Measurements from ENCODE around the gene FAM120B.

The FAM120B gene

DNA sequence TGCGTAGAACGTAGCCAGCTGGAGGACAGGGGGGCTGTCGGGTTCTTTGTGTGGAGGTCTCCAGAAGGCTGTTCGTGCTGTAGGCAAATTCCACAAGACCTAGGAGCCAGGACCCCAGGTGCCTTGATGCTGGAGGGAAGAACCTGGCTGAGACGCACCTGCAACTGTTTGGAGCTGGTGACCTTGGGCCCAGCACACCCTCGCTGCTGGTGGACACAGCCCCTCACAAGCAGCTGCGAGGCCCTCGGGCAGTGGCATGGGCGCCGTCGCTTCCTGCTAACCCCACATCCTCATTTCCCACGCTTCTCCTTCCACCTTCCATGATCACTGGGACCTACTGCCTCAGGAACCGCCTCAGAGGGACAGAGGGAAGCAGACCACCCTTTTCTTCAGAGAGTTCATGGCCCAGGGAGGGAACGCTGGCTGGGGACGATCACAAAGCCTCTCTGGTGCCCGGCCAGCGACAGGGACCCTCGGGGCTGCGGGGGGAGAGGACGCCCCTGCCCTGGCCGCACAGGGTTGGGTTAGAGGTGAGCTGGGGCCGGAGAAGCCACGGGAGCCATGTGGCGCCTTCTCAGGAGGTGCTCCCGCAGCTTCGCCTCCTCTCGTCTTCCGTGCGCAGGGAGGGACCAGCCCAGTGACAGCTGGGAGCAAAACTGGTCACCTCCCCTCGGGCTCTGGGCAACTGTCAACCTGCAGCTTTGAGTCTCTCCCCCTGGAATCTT, 34.1 kb upstream of the FAM120B start:
- H3K27me3 ChIP-seq (ENCODE audit: control insufficient read depth in 5 of 5, insufficient read depth in 4 of 5, low read length in 5 of 5), result peaks cover 0 to 4% (median 0%) of the 10 kb centered on the region in 5 donors
- peak overlapping the region in 3 of 5 donors; percentile 38 to 63 (median 58) for H3K4me3 ChIP-seq (ENCODE audit: low read depth in 1 of 5, low read length in 5 of 5)
- no peak overlapping the region for H3K9ac ChIP-seq (ENCODE audit: low read length in 5 of 5)
- H3K27ac ChIP-seq (ENCODE audit: low read depth, low read length), result no peak overlapping the region
- peaks cover 7 to 49% (median 24%) of the 10 kb centered on the region in 5 donors for H3K4me1 ChIP-seq (ENCODE audit: control insufficient read depth in 5 of 5, insufficient read depth in 5 of 5, low read length in 5 of 5)
- H3K36me3 ChIP-seq (ENCODE audit: control insufficient read depth in 5 of 5, insufficient read depth in 5 of 5, low read length in 5 of 5), result no peaks in the 10 kb centered on the region
- H3K9me3 ChIP-seq (ENCODE audit: control insufficient read depth in 5 of 5, low read length in 5 of 5), result no peaks in the 10 kb centered on the region

- Histone ChIP-seq H3K36me3 (ENCODE audit: control insufficient read depth in 5 of 5, insufficient read depth in 5 of 5, low read length in 5 of 5) (no peaks in the 10 kb centered on the region), H3K27me3 (ENCODE audit: control insufficient read depth in 5 of 5, insufficient read depth in 4 of 5, low read length in 5 of 5) (peaks cover 0 to 4% (median 0%) of the 10 kb centered on the region in 5 donors), H3K4me3 (ENCODE audit: low read depth in 1 of 5, low read length in 5 of 5) (no peak overlapping the region), H3K9me3 (ENCODE audit: control insufficient read depth in 5 of 5, low read length in 5 of 5) (no peaks in the 10 kb centered on the region), H3K27ac (ENCODE audit: low read depth, low read length) (no peak overlapping the region), H3K4me1 (ENCODE audit: control insufficient read depth in 5 of 5, insufficient read depth in 5 of 5, low read length in 5 of 5) (peaks cover 7 to 56% (median 24%) of the 10 kb centered on the region in 5 donors), H3K9ac (ENCODE audit: low read length in 5 of 5) (no peak overlapping the region)
Observed at GRCh38 chr6:170273191-170273590, 33.4 kb upstream of the FAM120B start.

DNA sequence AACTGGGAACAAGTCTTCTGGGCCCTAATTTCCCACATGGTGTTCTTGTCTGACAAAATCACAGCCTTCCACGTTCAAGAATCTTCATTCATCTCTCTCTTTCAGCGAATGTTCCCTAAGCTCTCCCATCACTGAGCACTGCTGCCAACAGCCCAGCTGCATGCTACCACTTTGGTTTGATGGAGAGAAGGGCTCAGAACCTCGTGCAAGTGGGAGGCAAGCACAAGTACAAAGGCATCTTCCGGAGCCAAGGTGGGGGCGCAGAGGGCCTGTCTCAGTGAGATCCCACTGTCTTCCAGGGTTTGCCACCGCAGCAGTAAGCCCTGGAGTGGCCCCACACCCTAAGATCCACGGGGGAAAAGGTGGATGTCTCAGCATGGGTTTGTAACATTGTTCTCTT, 32.9 kb upstream of the FAM120B start:
- no peak overlapping the region for H3K4me3 ChIP-seq (ENCODE audit: low read depth in 1 of 5, low read length in 5 of 5)
- no peak overlapping the region for H3K9ac ChIP-seq (ENCODE audit: low read length in 5 of 5)
- H3K4me1 ChIP-seq (ENCODE audit: control insufficient read depth in 5 of 5, insufficient read depth in 5 of 5, low read length in 5 of 5), result peaks cover 7 to 61% (median 24%) of the 10 kb centered on the region in 5 donors
- H3K27ac ChIP-seq (ENCODE audit: low read depth, low read length), result no peak overlapping the region
- no peaks in the 10 kb centered on the region for H3K36me3 ChIP-seq (ENCODE audit: control insufficient read depth in 5 of 5, insufficient read depth in 5 of 5, low read length in 5 of 5)
- H3K9me3 ChIP-seq (ENCODE audit: control insufficient read depth in 5 of 5, low read length in 5 of 5), result no peaks in the 10 kb centered on the region
- H3K27me3 ChIP-seq (ENCODE audit: control insufficient read depth in 5 of 5, insufficient read depth in 4 of 5, low read length in 5 of 5), result peaks cover 0 to 4% (median 0%) of the 10 kb centered on the region in 5 donors

DNA sequence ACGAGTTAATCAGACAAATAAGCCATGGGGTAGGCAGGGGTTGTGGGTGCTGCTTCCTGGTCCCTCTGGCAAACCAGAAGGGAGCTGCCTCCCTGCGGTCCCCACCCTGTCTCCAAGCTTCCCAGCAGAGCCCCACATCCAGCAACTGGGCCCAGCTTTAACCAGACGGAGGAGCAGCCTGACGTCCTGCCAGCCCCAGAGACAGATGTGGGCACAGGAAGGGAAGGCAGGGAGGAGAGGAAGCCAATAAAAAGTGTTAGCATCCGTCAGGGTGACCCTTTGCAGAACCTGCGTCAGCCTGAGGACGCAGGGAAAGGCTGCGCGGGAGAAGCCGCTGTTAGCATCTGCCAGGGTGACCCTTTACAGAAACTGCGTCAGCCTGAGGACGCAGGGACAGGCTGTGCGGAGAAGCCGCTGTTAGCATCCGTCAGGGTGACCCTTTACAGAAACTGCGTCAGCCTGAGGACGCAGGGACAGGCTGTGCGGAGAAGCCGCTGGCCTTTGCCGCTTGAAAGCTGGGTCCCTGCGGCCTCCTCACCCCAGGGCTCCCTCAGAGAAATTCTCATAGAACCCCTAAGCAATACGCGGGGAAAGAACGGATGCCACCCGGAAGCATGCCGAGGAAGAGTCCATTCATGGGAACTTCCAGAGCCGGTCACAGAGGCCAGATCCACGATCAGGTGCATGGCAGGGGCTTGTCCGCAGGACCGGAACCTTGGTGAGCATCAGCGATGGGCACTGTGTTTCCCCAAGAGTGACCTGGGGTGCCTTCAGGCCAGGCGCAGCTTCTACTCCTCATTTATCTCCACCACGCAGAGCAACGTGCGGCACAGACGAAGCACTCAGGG, 31.6 kb upstream of the FAM120B start:
- Histone ChIP-seq H3K9ac (ENCODE audit: low read length in 5 of 5) (no peak overlapping the region), H3K27me3 (ENCODE audit: control insufficient read depth in 5 of 5, insufficient read depth in 4 of 5, low read length in 5 of 5) (peaks cover 0 to 4% (median 0%) of the 10 kb centered on the region in 5 donors), H3K9me3 (ENCODE audit: control insufficient read depth in 5 of 5, low read length in 5 of 5) (no peaks in the 10 kb centered on the region), H3K4me3 (ENCODE audit: low read depth in 1 of 5, low read length in 5 of 5) (no peak overlapping the region), H3K4me1 (ENCODE audit: control insufficient read depth in 5 of 5, insufficient read depth in 5 of 5, low read length in 5 of 5) (peaks cover 7 to 70% (median 29%) of the 10 kb centered on the region in 5 donors), H3K36me3 (ENCODE audit: control insufficient read depth in 5 of 5, insufficient read depth in 5 of 5, low read length in 5 of 5) (no peaks in the 10 kb centered on the region), H3K27ac (ENCODE audit: low read depth, low read length) (no peak overlapping the region)

DNA sequence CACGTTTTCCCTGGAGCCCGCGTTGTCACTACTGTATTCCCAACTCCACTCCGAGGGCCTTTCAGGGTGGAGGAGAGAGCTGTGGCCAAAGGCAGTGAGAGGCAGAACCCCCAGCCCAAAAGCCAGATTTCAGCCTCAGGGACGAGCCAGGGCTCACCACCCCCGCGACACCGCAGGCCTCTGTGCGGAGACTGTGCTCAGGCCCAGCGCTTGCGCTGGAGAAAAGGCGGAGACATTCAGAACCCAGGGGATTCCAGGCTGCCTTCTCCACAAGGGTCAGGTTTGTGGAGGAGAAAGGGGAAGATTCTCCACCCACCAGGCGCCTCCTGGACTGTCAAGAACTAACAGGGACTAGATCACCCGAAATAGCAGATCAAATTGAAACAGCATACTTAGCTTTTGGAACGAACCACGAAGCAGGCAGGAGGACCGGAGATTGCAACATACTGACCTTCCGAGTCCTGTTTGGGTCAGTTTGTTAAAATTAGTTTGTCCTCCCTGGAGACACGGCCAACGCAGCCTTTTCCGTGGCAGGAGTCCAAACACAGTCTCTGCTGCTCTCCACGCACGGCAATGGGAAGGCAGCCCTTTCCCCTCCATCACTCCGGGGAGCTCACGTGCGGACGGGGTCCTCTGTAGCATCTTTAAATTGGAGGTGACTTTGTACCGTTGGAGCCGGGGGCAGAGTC, 30.0 kb upstream of the FAM120B start:
- H3K4me3 ChIP-seq (ENCODE audit: low read depth in 1 of 5, low read length in 5 of 5), result peak overlapping the region; percentile 26 to 51 (median 41)
- H3K9me3 ChIP-seq (ENCODE audit: control insufficient read depth in 5 of 5, low read length in 5 of 5), result no peaks in the 10 kb centered on the region
- peaks cover 0 to 2% (median 0%) of the 10 kb centered on the region in 5 donors for H3K36me3 ChIP-seq (ENCODE audit: control insufficient read depth in 5 of 5, insufficient read depth in 5 of 5, low read length in 5 of 5)
- peak overlapping the region; percentile 23 for H3K27ac ChIP-seq (ENCODE audit: low read depth, low read length)
- peak overlapping the region in 3 of 5 donors; percentile 21 to 55 (median 22) for H3K9ac ChIP-seq (ENCODE audit: low read length in 5 of 5)
- peaks cover 0 to 4% (median 0%) of the 10 kb centered on the region in 5 donors for H3K27me3 ChIP-seq (ENCODE audit: control insufficient read depth in 5 of 5, insufficient read depth in 4 of 5, low read length in 5 of 5)
- peaks cover 7 to 83% (median 40%) of the 10 kb centered on the region in 5 donors for H3K4me1 ChIP-seq (ENCODE audit: control insufficient read depth in 5 of 5, insufficient read depth in 5 of 5, low read length in 5 of 5)

DNA sequence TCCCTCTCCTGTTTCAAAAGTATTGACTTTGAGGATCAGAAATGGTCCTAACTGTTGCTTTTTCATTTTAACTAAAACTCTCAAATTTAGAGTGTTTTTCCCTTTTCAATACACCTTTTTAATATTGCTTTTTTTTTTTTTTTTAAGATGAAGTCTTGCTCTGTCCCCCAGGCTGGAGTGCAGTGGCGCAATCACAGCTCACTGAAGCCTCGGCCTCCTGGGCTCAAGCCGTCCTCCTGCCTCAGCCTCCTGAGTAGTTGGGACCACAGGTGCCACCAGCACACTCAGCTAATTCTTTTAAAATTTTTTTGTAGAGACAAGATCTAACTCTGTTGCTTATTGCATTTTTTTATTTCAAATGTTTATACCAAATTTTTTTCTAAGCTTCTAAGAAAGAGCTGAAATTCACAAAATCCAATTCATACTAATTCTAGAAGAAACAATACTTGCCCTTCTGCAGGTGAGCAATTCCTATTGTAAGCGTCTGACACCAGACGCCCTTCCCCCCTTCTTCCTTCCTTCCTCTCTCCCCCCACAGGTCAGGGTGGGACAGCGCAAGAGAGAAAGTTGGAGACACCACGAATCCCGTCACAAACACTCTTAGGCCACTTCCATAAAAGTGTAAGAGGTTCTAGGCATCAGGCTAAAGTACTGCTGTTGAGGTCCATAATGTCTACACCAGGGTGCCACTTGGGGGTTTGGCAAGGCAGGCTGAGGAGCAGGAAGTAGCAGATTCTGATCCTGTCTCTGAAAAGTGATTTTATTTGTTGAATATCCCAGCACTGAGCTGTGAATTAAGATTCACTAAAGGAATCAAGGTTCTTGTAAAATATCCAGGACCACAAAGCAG, 28.4 kb upstream of the FAM120B start:
- Histone ChIP-seq H3K27ac (ENCODE audit: low read depth, low read length) (no peak overlapping the region), H3K4me3 (ENCODE audit: low read depth in 1 of 5, low read length in 5 of 5) (no peak overlapping the region), H3K36me3 (ENCODE audit: control insufficient read depth in 5 of 5, insufficient read depth in 5 of 5, low read length in 5 of 5) (peaks cover 0 to 14% (median 7%) of the 10 kb centered on the region in 5 donors), H3K9ac (ENCODE audit: low read length in 5 of 5) (no peak overlapping the region), H3K9me3 (ENCODE audit: control insufficient read depth in 5 of 5, low read length in 5 of 5) (no peaks in the 10 kb centered on the region), H3K27me3 (ENCODE audit: control insufficient read depth in 5 of 5, insufficient read depth in 4 of 5, low read length in 5 of 5) (peaks cover 0 to 4% (median 0%) of the 10 kb centered on the region in 5 donors), H3K4me1 (ENCODE audit: control insufficient read depth in 5 of 5, insufficient read depth in 5 of 5, low read length in 5 of 5) (peaks cover 5 to 69% (median 40%) of the 10 kb centered on the region in 5 donors)

DNA sequence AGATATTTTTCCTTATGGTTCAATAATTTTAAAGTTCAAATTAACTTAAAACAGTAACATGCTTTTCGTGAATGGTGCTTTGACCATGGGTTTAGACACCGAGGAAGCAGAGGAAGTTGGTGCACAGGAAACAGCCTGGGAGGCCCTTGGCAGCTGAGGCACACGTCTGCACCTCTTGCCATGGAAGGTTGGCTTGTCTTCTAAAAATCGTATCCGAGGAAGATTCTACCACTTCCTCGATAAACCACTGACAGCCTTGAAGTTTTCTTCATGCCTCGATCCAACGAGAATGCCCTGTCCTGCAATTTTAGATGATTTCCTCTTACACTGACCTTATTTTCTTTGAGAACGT, 27.8 kb upstream of the FAM120B start:
- peaks cover 0 to 3% (median 0%) of the 10 kb centered on the region in 5 donors for H3K27me3 ChIP-seq (ENCODE audit: control insufficient read depth in 5 of 5, insufficient read depth in 4 of 5, low read length in 5 of 5)
- no peaks in the 10 kb centered on the region for H3K9me3 ChIP-seq (ENCODE audit: control insufficient read depth in 5 of 5, low read length in 5 of 5)
- no peak overlapping the region for H3K4me3 ChIP-seq (ENCODE audit: low read depth in 1 of 5, low read length in 5 of 5)
- H3K27ac ChIP-seq (ENCODE audit: low read depth, low read length), result no peak overlapping the region
- peaks cover 5 to 69% (median 40%) of the 10 kb centered on the region in 5 donors for H3K4me1 ChIP-seq (ENCODE audit: control insufficient read depth in 5 of 5, insufficient read depth in 5 of 5, low read length in 5 of 5)
- H3K9ac ChIP-seq (ENCODE audit: low read length in 5 of 5), result no peak overlapping the region
- peaks cover 0 to 20% (median 13%) of the 10 kb centered on the region in 5 donors for H3K36me3 ChIP-seq (ENCODE audit: control insufficient read depth in 5 of 5, insufficient read depth in 5 of 5, low read length in 5 of 5)

- Histone ChIP-seq H3K27me3 (ENCODE audit: control insufficient read depth in 5 of 5, insufficient read depth in 4 of 5, low read length in 5 of 5) (no peaks in the 10 kb centered on the region), H3K4me3 (ENCODE audit: low read depth in 1 of 5, low read length in 5 of 5) (no peak overlapping the region), H3K9me3 (ENCODE audit: control insufficient read depth in 5 of 5, low read length in 5 of 5) (no peaks in the 10 kb centered on the region), H3K9ac (ENCODE audit: low read length in 5 of 5) (no peak overlapping the region), H3K4me1 (ENCODE audit: control insufficient read depth in 5 of 5, insufficient read depth in 5 of 5, low read length in 5 of 5) (peaks cover 5 to 66% (median 40%) of the 10 kb centered on the region in 5 donors), H3K36me3 (ENCODE audit: control insufficient read depth in 5 of 5, insufficient read depth in 5 of 5, low read length in 5 of 5) (peaks cover 0 to 26% (median 20%) of the 10 kb centered on the region in 5 donors), H3K27ac (ENCODE audit: low read depth, low read length) (no peak overlapping the region)
Observed at GRCh38 chr6:170279426-170279825, 27.1 kb upstream of the FAM120B start.

All from subcutaneous abdominal adipose tissue (tissue), 5 donors.